HG03432 (cell line): ENCODE measurements around the gene PRG3.
"Not testable (repeated sequence)": the region's sequence is repeated elsewhere in the genome, so short reads cannot be mapped to it uniquely, and the experiment has no call there.

Experiments
- ATAC-seq: cut with Tn5 transposase; IDR thresholded peaks from one replicate; pipeline ENCODE4 v1.9.1; 2021; ENCODE audit warnings: mild to moderate bottlenecking, moderate library complexity; ENCODE audit not compliant: unreplicated experiment

PRG3 gene

GRCh38 chr11:57341250-57341808 is 39.6 kb downstream of the PRG3 start:
- no peak for ATAC-seq

GRCh38 chr11:57340039-57340615 is 40.8 kb downstream of the PRG3 start:
- ATAC-seq = no peak

- ATAC-seq = no peak
These were observed 41.6 kb downstream of the PRG3 start for GRCh38 chr11:57339328-57339727.

GRCh38 chr11:57338142-57338541 is 42.8 kb downstream of the PRG3 start, which contains the start of gene P2RX3:
P2RX3 (plus strand) TSS chr11:57338352; CDS start chr11:57338551, 199 bp downstream.
- no peak for ATAC-seq

- ATAC-seq = not testable (repeated sequence)
These were observed 44.1 kb downstream of the PRG3 start for GRCh38 chr11:57336856-57337255.

GRCh38 chr11:57336111-57336666 is 44.8 kb downstream of the PRG3 start:
- ATAC-seq = no peak

GRCh38 chr11:57335343-57336110 is 45.4 kb downstream of the PRG3 start, which contains the start of gene SSRP1:
SSRP1 (minus strand) TSS chr11:57335892; CDS start chr11:57335121, 771 bp downstream.
- ATAC-seq = peak; percentile 99

- peak; percentile 3 for ATAC-seq
These were observed 46.0 kb downstream of the PRG3 start for GRCh38 chr11:57335023-57335342.

GRCh38 chr11:57332694-57333440 is 48.1 kb downstream of the PRG3 start:
- no peak for ATAC-seq

GRCh38 chr11:57331720-57332119 is 49.2 kb downstream of the PRG3 start:
- ATAC-seq = no peak

GRCh38 chr11:57330029-57330428 is 50.9 kb downstream of the PRG3 start:
- no peak for ATAC-seq

GRCh38 chr11:57327721-57328120 is 53.2 kb downstream of the PRG3 start:
- ATAC-seq = no peak
